MM.1S (cell line): ENCODE results near the gene SLC2A11.

Experiments used
- DNase-seq: peaks from one replicate; pipeline ENCODE4 v3.0.0-alpha.2; 2015
- H2AFZ ChIP-seq: fragments of 300-600 bp; sonication (generic); 2 replicates; pipeline ENCODE4 v1.6.0; 2016; ENCODE audit warnings: antibody characterized with exemption, low read length
- H3F3A ChIP-seq: fragments of 300-600 bp; sonication (generic); 2 replicates; pipeline ENCODE4 v1.6.1; 2016; ENCODE audit warnings: mild to moderate bottlenecking, antibody characterized with exemption, low read length, moderate library complexity, mixed read lengths; ENCODE audit not compliant: insufficient read depth
- H3K27ac ChIP-seq: fragments of 300-600 bp; sonication (generic); 2 replicates; pipeline ENCODE4 v1.5.1; 2016; ENCODE audit warnings: mild to moderate bottlenecking, low read length
- H3K27me3 ChIP-seq: fragments of 300-600 bp; sonication (generic); replicated peaks from 2 replicates; pipeline ENCODE4 v1.6.0; 2016; ENCODE audit warnings: low read length; ENCODE audit not compliant: insufficient read depth
- H3K36me3 ChIP-seq: fragments of 300-600 bp; sonication (generic); replicated peaks from 2 replicates; pipeline ENCODE4 v1.6.1; 2016; ENCODE audit warnings: mild to moderate bottlenecking, low read length, mixed read lengths; ENCODE audit not compliant: insufficient read depth
- H3K4me1 ChIP-seq: fragments of 300-600 bp; sonication (generic); 2 replicates; pipeline ENCODE4 v1.6.1; 2016; ENCODE audit warnings: low read length, mixed read lengths
- H3K4me2 ChIP-seq: fragments of 300-600 bp; sonication (generic); 2 replicates; pipeline ENCODE4 v1.6.0; 2016; ENCODE audit warnings: low read depth, low read length
- H3K4me3 ChIP-seq: fragments of 300-600 bp; sonication (generic); 2 replicates; pipeline ENCODE4 v1.5.1; 2016; ENCODE audit warnings: low read length, mixed read lengths
- H3K79me2 ChIP-seq: fragments of 300-600 bp; sonication (generic); 2 replicates; pipeline ENCODE4 v1.6.1; 2016; ENCODE audit warnings: mixed run types, low read length, mixed read lengths
- H3K9ac ChIP-seq: fragments of 300-600 bp; sonication (generic); 2 replicates; pipeline ENCODE4 v1.6.1; 2016; ENCODE audit warnings: low read length, mixed read lengths
- H3K9me2 ChIP-seq: fragments of 300-600 bp; sonication (generic); replicated peaks from 2 replicates; pipeline ENCODE4 v1.6.1; 2016; ENCODE audit warnings: mild to moderate bottlenecking, low read length, mixed read lengths; ENCODE audit not compliant: insufficient read depth
- H3K9me3 ChIP-seq: fragments of 300-600 bp; sonication (generic); replicated peaks from 2 replicates; pipeline ENCODE4 v1.6.1; 2016; ENCODE audit warnings: mild to moderate bottlenecking, low read length, mixed read lengths; ENCODE audit not compliant: insufficient read depth
- H4K20me1 ChIP-seq: fragments of 300-600 bp; sonication (generic); 2 replicates; pipeline ENCODE4 v1.6.1; 2016; ENCODE audit warnings: mild to moderate bottlenecking, low read length, moderate library complexity, mixed read lengths; ENCODE audit not compliant: insufficient read depth
- CTCF ChIP-seq: fragments of 300-600 bp; sonication (generic); IDR thresholded peaks from 2 replicates; pipeline ENCODE4 v1.5.1; 2016; ENCODE audit warnings: antibody characterized with exemption, low read length, mixed read lengths
- EZH2 ChIP-seq: fragments of 300-600 bp; sonication (generic); optimal IDR thresholded peaks from 2 replicates; pipeline ENCODE3; 2017; ENCODE audit warnings: low read depth, mild to moderate bottlenecking, antibody characterized with exemption, low read length, mixed read lengths
- EZH2phosphoT487 ChIP-seq: fragments of 300-600 bp; sonication (generic); IDR thresholded peaks from 2 replicates; pipeline ENCODE4 v1.6.1; 2018; ENCODE audit warnings: antibody characterized with exemption, low read length

Gene SLC2A11

GRCh38 chr22:23833017-23833751 lies 24.5 kb upstream of the SLC2A11 start:
- Histone ChIP-seq H3F3A (peaks cover 16% of the 10 kb centered on the region), H3K9me3 (no peaks in the 10 kb centered on the region), H3K4me3 (no peak overlapping the region), H3K4me2 (no peak overlapping the region), H3K9me2 (no peaks in the 10 kb centered on the region), H3K79me2 (peaks cover 75% of the 10 kb centered on the region), H3K36me3 (0 out of 2 replicates have a peak, but pooled peaks cover 3% of the 10 kb centered on the region), H4K20me1 (no peaks in the 10 kb centered on the region), H3K27me3 (no peaks in the 10 kb centered on the region), H3K27ac (no peak overlapping the region), H2AFZ (no peak overlapping the region), H3K9ac (no peak overlapping the region), H3K4me1 (peaks cover 18% of the 10 kb centered on the region)
- DNase-seq, result no peak
- TF ChIP-seq EZH2phosphoT487 (no peak), EZH2 (no peak), CTCF (no peak)

- H3K4me2 ChIP-seq, result no peak overlapping the region
- TF ChIP-seq EZH2phosphoT487 (no peak), CTCF (no peak), EZH2 (no peak)
- no peaks in the 10 kb centered on the region for H3K9me2 ChIP-seq
- H3K9me3 ChIP-seq, result no peaks in the 10 kb centered on the region
- H3K79me2 ChIP-seq, result peaks cover 77% of the 10 kb centered on the region
- H4K20me1 ChIP-seq, result no peaks in the 10 kb centered on the region
- H3K9ac ChIP-seq, result no peak overlapping the region
- peaks cover 18% of the 10 kb centered on the region for H3K4me1 ChIP-seq
- H3F3A ChIP-seq, result peaks cover 19% of the 10 kb centered on the region
- no peak overlapping the region for H2AFZ ChIP-seq
- H3K36me3 ChIP-seq, result 0 out of 2 replicates have a peak, but pooled peaks cover 3% of the 10 kb centered on the region
- H3K27ac ChIP-seq, result no peak overlapping the region
- DNase-seq, result no peak
- no peaks in the 10 kb centered on the region for H3K27me3 ChIP-seq
- H3K4me3 ChIP-seq, result no peak overlapping the region
These were observed 23.8 kb upstream of the SLC2A11 start for GRCh38 chr22:23833911-23834317.

- Histone ChIP-seq H4K20me1 (no peaks in the 10 kb centered on the region), H3K27me3 (no peaks in the 10 kb centered on the region), H3K9ac (no peak overlapping the region), H2AFZ (no peak overlapping the region), H3K9me3 (no peaks in the 10 kb centered on the region), H3K4me2 (no peak overlapping the region), H3K4me3 (no peak overlapping the region), H3F3A (peaks cover 19% of the 10 kb centered on the region), H3K79me2 (peaks cover 74% of the 10 kb centered on the region), H3K4me1 (peaks cover 18% of the 10 kb centered on the region), H3K27ac (no peak overlapping the region; the same call in 1 of the 2 replicates), H3K36me3 (0 out of 2 replicates have a peak, but pooled peaks cover 3% of the 10 kb centered on the region), H3K9me2 (no peaks in the 10 kb centered on the region)
- TF ChIP-seq CTCF (no peak), EZH2 (no peak), EZH2phosphoT487 (no peak)
- no peak for DNase-seq
These were observed 23.3 kb upstream of the SLC2A11 start for GRCh38 chr22:23834406-23834792.
